Mucosa of descending colon (tissue), 3 donors: ENCODE results near the gene DENR. TPM values are rescaled to one million over a fixed set of nuclear protein-coding genes. Genes with fewer than 3 reads are reported as not detected.

Experiments
- ATAC-seq: fragments of 200-7000 bp; cut with Tn5 transposase; one replicate; pipeline ENCODE4 v1.9.1; 2020; ENCODE audit warnings: mild to moderate bottlenecking, moderate library complexity
- DNase-seq, 3 donors: peaks; one replicate each; pipeline ENCODE4 v3.0.0-alpha.2; 2020
- H3K36me3 ChIP-seq: fragments of 200-600 bp; one replicate; pipeline ENCODE4 v1.8.0; 2021; ENCODE audit warnings: low read depth, mild to moderate bottlenecking
- H3K4me1 ChIP-seq: fragments of 200-600 bp; one replicate; pipeline ENCODE4 v1.8.0; 2021; ENCODE audit warnings: low read depth, mild to moderate bottlenecking
- H3K4me3 ChIP-seq: fragments of 200-600 bp; one replicate; pipeline ENCODE4 v1.8.0; 2021; ENCODE audit warnings: mild to moderate bottlenecking
- H3K9me3 ChIP-seq: fragments of 200-600 bp; one replicate; pipeline ENCODE4 v1.8.0; 2021; ENCODE audit warnings: mild to moderate bottlenecking
- CTCF ChIP-seq: fragments of 200-600 bp; IDR thresholded peaks from one replicate; pipeline ENCODE4 v1.8.0; 2022; ENCODE audit warnings: antibody characterized with exemption, mild to moderate bottlenecking
- intact Hi-C, 2 donors: fragments of 100-400 bp; cut with DNase I in 1 of 2; cut with micrococcal nuclease in 1 of 2; formaldehyde crosslinking; loops; one replicate each; pipeline versions ENCODE4 v1.11.0 to v1.11.1; 2022; cut with DNase I, micrococcal nuclease
- total RNA-seq, 3 donors: library from RNA; stranded (reverse); fragmentation: NEBNext Ultra II Directional in 2 of 3; extraction: Animal tissue kit (Norgen Biotek cat#: 25700) in 2 of 3; gene quantifications; one replicate each; pipeline versions ENCODE4 v1.2.1 to v1.2.4, GENCODE V29; 2021 to 2023
- donor health status: DM: no; HTN: no; CAD: no; lungs with moderate emphysema.
- donor health status: DM: no; HTN: no; CAD: no.
- donor health status: DM: no; HTN: yes; CAD: no.

DENR gene
- total RNA-seq, 3 donors from 2014 or later, result 30.9 to 40.3 (median 33.2) TPM

- intact Hi-C loops, result no loop called here
- no peak for TF ChIP-seq CTCF
- Histone ChIP-seq H3K4me3 (peak overlapping the region; percentile 86), H3K9me3 (no peaks in the 10 kb centered on the region), H3K4me1 (peaks cover 8% of the 10 kb centered on the region), H3K36me3 (peaks cover 6% of the 10 kb centered on the region)
- peak; percentile 1 for ATAC-seq
- no peak for DNase-seq
These were observed 661 bp downstream of the DENR start for GRCh38 chr12:122753319-122753650.

GRCh38 chr12:122754790-122755189, 2.2 kb downstream of the DENR start:
- Histone ChIP-seq H3K4me3 (no peak overlapping the region), H3K36me3 (peaks cover 6% of the 10 kb centered on the region), H3K4me1 (peaks cover 8% of the 10 kb centered on the region), H3K9me3 (no peaks in the 10 kb centered on the region)
- intact Hi-C loops, result no loop called here
- no peak for DNase-seq
- ATAC-seq, result no peak
- no peak for TF ChIP-seq CTCF

- no peak for TF ChIP-seq CTCF
- H3K9me3 ChIP-seq, result no peaks in the 10 kb centered on the region
- DNase-seq (no peak), ATAC-seq (no peak)
- H3K4me3 ChIP-seq, result no peak overlapping the region
- intact Hi-C loops, result no loop called here
- H3K4me1 ChIP-seq, result peaks cover 6% of the 10 kb centered on the region
- peaks cover 6% of the 10 kb centered on the region for H3K36me3 ChIP-seq
These were observed 4.9 kb downstream of the DENR start for GRCh38 chr12:122757568-122757967.

GRCh38 chr12:122785503-122785902, 32.9 kb downstream of the DENR start:
- intact Hi-C loops, result no loop called here
- no peak for ATAC-seq

DNA sequence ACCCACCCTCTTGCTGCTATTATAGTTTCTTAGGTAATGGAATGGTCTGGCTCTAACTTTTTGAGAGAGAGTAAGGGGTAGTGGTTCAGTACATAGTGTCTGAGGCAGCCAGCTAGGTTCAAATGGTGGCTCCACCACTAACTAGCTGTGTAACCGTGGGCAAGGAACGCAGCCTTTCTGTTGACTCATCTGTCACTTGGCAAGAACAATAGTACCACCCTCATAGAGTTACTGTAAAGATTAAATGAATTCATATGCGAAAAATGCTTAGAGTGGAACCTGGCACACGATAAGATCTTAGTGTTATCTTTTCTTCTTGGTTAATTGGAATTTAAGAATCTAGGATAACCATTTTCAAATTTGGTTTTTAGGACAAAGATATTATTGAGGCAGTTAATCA, 35.8 kb downstream of the DENR start:
- no peak for TF ChIP-seq CTCF
- no peaks in the 10 kb centered on the region for H3K4me1 ChIP-seq
- H3K4me3 ChIP-seq, result no peak overlapping the region
- no peak for ATAC-seq
- H3K36me3 ChIP-seq, result no peaks in the 10 kb centered on the region
- no peak for DNase-seq
- intact Hi-C loops, result no loop called here
- no peaks in the 10 kb centered on the region for H3K9me3 ChIP-seq

More at GRCh38 chr12:122785503-122785902, 32.9 kb downstream of the DENR start:
- H3K4me3 ChIP-seq, result no peak overlapping the region
- no peak for DNase-seq
- H3K36me3 ChIP-seq, result no peaks in the 10 kb centered on the region
- TF ChIP-seq CTCF, result no peak
- H3K9me3 ChIP-seq, result no peaks in the 10 kb centered on the region
- no peaks in the 10 kb centered on the region for H3K4me1 ChIP-seq

DNA sequence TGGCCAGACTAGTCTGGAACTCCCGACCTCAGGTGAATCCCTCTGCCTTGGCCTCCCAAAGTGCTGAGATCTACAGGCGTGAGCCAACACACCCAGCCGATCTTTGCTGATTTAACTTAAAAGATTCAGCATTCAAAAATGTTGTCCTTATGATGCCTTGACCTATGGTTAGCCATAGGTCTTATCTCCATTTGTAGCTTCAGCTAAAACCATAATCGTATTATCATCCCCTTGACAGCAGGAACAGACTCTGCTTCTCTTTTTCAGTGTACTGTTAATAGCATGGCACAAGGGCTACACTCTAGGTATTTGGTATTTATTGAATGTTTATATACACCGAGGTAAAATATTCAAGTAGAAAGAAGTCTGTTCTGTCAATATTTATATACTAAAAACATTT, 37.0 kb downstream of the DENR start:
- no peak for DNase-seq
- ATAC-seq, result no peak
- no peak overlapping the region for H3K4me3 ChIP-seq
- no peaks in the 10 kb centered on the region for H3K4me1 ChIP-seq
- intact Hi-C loops, result loop anchor here in 1 of 2 donors (10.0 kb wide), 1 partner anchor 165 kb away; no protein-coding TSS in a partner anchor
- no peaks in the 10 kb centered on the region for H3K9me3 ChIP-seq
- no peak for TF ChIP-seq CTCF
- H3K36me3 ChIP-seq, result no peaks in the 10 kb centered on the region
